GM19043 (cell line): ENCODE measurements around the gene WEE2.

Experiments
- ATAC-seq: cut with Tn5 transposase; IDR thresholded peaks from one replicate; pipeline ENCODE4 v1.9.1; 2021; ENCODE audit warnings: low read depth; ENCODE audit not compliant: unreplicated experiment

WEE2 gene

GRCh38 chr7:141708351-141708750 lies at the start of gene WEE2:
Gene WEE2 (plus strand): TSS chr7:141708353. CDS start chr7:141708759, 406 bp downstream.
- no peak for ATAC-seq

GRCh38 chr7:141659501-141659900 lies 48.7 kb upstream of the WEE2 start:
- ATAC-seq = no peak

GRCh38 chr7:141660259-141660658 lies 47.9 kb upstream of the WEE2 start:
- ATAC-seq = no peak

- no peak for ATAC-seq
Measured at GRCh38 chr7:141663081-141663849, 44.9 kb upstream of the WEE2 start.

- ATAC-seq = no peak
Measured at GRCh38 chr7:141664450-141664849, 43.7 kb upstream of the WEE2 start.

GRCh38 chr7:141665208-141666035 lies 42.7 kb upstream of the WEE2 start:
- ATAC-seq = no peak

GRCh38 chr7:141666071-141666470 lies 42.1 kb upstream of the WEE2 start:
- no peak for ATAC-seq

- ATAC-seq = no peak
Measured at GRCh38 chr7:141668853-141669252, 39.3 kb upstream of the WEE2 start.

GRCh38 chr7:141671705-141672496 lies 36.3 kb upstream of the WEE2 start:
- no peak for ATAC-seq

- no peak for ATAC-seq
Measured at GRCh38 chr7:141673346-141673745, 34.8 kb upstream of the WEE2 start.

GRCh38 chr7:141674171-141674671 lies 33.9 kb upstream of the WEE2 start:
- no peak for ATAC-seq

GRCh38 chr7:141674702-141675101 lies 33.5 kb upstream of the WEE2 start:
- no peak for ATAC-seq

- no peak for ATAC-seq
Measured at GRCh38 chr7:141675436-141676215, 32.5 kb upstream of the WEE2 start.

- ATAC-seq = no peak
Measured at GRCh38 chr7:141676618-141677017, 31.5 kb upstream of the WEE2 start.

GRCh38 chr7:141679014-141679413 lies 29.1 kb upstream of the WEE2 start:
- no peak for ATAC-seq

- no peak for ATAC-seq
Measured at GRCh38 chr7:141685285-141686023, 22.7 kb upstream of the WEE2 start.

- ATAC-seq = no peak
Measured at GRCh38 chr7:141686074-141686473, 22.1 kb upstream of the WEE2 start.

- no peak for ATAC-seq
Measured at GRCh38 chr7:141686670-141687069, 21.5 kb upstream of the WEE2 start.

- ATAC-seq = no peak
Measured at GRCh38 chr7:141688043-141688442, 20.1 kb upstream of the WEE2 start.
